GM18951 (cell line): ENCODE data around the gene PRXL2B.

Source experiments
- POLR2A ChIP-seq: IDR thresholded peaks from 4 replicates; pipeline ENCODE4 v1.6.1; 2011; ENCODE audit warnings: mild to moderate bottlenecking; ENCODE audit not compliant: insufficient read length, insufficient read depth; ENCODE audit errors: extremely low read depth
- in situ Hi-C: fragments of 300-500 bp; cut with MboI; formaldehyde crosslinking; loops from one replicate; pipeline ENCODE4 v1.12.0; 2022; ENCODE audit warnings: low sequenced_read_pairs, mixed read lengths, inconsistent platforms; ENCODE audit not compliant: unreplicated experiment

Gene PRXL2B

GRCh38 chr1:2586154-2587070 lies at the start of gene PRXL2B:
PRXL2B (plus strand) TSS chr1:2586777; CDS start chr1:2586886, 109 bp downstream.
- peak; percentile 69 for TF ChIP-seq POLR2A
- in situ Hi-C loops: no loop called here

DNA sequence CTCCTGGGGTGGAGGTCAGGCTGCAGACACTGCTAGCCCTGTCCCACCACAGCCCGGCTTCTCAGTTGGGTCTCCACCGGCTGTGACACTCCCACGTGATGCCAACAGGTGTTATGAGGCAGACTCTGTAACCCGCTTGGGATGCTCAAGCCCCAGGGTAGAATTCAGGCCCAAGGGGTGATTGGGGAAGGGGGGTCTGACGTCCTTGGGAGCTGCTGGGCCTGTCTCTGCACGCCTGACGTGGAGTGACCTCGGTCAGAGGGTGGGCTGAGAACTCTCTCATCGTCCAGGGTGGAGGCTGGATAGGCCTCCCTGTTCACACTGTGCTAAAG lies 48.8 kb upstream of the PRXL2B start:
- in situ Hi-C loops: loop anchor here (25.0 kb wide), 1 partner anchor 125 kb away; the partner anchor contains the start of gene PEX10
- no peak for TF ChIP-seq POLR2A

DNA sequence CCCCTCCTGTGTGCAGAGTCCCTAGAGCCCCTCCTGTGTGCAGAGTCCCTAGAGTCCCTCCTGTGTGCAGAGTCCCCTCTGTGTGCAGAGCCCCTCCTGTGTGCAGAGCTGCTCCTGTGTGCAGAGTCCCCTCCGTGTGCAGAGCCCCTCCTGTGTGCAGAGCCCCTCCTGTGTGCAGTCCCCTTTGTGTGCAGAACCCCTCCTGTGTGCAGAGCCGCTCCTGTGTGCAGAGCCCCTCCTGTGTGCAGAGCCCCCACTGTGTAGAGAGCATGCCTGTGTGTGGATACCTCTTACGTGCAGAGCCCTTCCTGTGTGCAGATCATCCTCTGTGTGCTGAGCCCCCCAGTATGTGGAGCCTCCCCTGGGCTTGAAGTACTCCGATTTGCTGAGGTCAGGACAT lies 48.2 kb upstream of the PRXL2B start:
- in situ Hi-C loops: loop anchor here (25.0 kb wide), 1 partner anchor 126 kb away; the partner anchor contains the start of gene PEX10
- no peak for TF ChIP-seq POLR2A

GRCh38 chr1:2538872-2539271 lies 47.7 kb upstream of the PRXL2B start:
- in situ Hi-C loops: loop anchor here (25.0 kb wide), 1 partner anchor 127 kb away; the partner anchor contains the start of gene PEX10
- TF ChIP-seq POLR2A: no peak

- no peak for TF ChIP-seq POLR2A
- in situ Hi-C loops: loop anchor here (25.0 kb wide), 1 partner anchor 127 kb away; the partner anchor contains the start of gene PEX10
These were observed 47.2 kb upstream of the PRXL2B start for GRCh38 chr1:2539312-2539907.

DNA sequence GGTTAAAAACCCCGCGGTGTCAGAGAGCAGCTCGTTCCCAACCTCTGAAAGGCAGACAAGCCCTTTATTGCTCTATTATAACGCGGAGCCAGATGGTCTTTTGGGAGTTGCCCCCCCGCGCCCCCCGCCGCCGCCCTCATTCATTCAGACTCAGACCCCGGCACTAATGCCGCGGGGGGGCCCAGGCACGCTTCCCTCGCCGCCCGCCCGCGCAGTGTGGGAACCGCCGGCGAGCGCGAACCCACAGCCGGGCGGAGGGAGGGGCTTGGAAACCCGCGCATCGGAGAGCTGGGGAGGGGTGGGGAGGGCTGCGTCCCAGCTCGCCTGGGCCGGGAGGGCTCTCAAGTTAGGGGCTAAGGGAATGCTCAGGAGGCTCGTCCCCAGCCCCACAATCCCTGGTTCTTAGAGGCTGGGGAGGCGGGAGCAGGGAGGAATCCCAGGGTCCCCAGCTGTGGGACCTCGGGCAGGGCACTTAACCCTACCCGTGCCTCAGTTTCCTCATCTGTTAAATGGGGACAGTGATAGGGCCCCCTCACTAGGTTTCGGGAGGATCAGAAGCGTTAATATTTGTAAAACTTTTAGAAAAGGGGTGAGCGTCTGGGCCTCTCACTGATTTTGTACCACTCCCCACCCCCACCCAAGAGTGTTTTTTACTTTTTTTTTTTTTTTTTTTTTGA lies 45.6 kb upstream of the PRXL2B start:
- in situ Hi-C loops: loop anchor here (25.0 kb wide), 1 partner anchor 129 kb away; the partner anchor contains the start of gene PEX10

GRCh38 chr1:2541619-2542245 lies 44.8 kb upstream of the PRXL2B start:
- TF ChIP-seq POLR2A: no peak
- in situ Hi-C loops: loop anchor here (25.0 kb wide), 1 partner anchor 129 kb away; the partner anchor contains the start of gene PEX10

More for the DNA sequence above, 45.6 kb upstream of the PRXL2B start:
- no peak for TF ChIP-seq POLR2A

- in situ Hi-C loops: loop anchor here (25.0 kb wide), 1 partner anchor 130 kb away; the partner anchor contains the start of gene PEX10
- TF ChIP-seq POLR2A: no peak
These were observed 44.2 kb upstream of the PRXL2B start for GRCh38 chr1:2542246-2542915.

DNA sequence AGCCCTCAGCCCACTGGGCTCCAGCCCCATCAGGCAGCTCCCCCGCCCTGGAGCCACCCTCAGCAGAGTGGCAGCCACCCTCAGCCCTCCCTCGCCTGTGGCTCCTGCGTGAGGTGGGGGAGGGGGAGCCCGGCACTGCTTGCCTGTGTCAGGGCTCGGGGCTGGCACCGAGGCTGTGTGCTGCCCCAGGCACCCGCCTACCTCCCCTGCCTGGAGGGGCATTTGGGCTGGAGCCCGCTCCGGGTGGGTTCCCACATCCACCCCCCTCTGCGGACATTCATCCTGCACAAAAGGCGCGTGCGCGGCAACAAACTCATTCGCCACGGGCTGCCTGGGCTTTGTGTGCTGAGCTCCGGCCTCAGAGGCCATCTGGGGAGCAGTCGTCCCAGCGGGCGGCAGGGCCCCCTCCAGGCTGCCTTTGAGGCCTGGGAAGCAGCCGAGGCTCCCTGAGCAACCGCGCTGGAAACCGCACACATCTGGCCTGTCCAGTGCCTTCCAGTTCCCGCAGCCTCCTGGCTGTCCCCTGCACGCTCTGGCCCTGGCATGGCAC lies 43.0 kb upstream of the PRXL2B start:
- no peak for TF ChIP-seq POLR2A

GRCh38 chr1:2544093-2544874 lies 42.3 kb upstream of the PRXL2B start:
- in situ Hi-C loops: loop anchor here (25.0 kb wide), 1 partner anchor 132 kb away; the partner anchor contains the start of gene PEX10
- no peak for TF ChIP-seq POLR2A

More for the DNA sequence above, 43.0 kb upstream of the PRXL2B start:
- in situ Hi-C loops: loop anchor here (25.0 kb wide), 1 partner anchor 131 kb away; the partner anchor contains the start of gene PEX10

- in situ Hi-C loops: loop anchor here (25.0 kb wide), 1 partner anchor 133 kb away; the partner anchor contains the start of gene PEX10
- TF ChIP-seq POLR2A: no peak
These were observed 41.5 kb upstream of the PRXL2B start for GRCh38 chr1:2544875-2545640.
